Gastroesophageal sphincter (tissue), 3 donors: ENCODE results near the gene TCP11.

Experiments used
- EP300 ChIP-seq: sonication (generic); formaldehyde crosslinking; IDR thresholded peaks from one replicate; pipeline ENCODE4 v1.6.1; 2017; ENCODE audit warnings: antibody characterized with exemption, mild to moderate bottlenecking
- POLR2A ChIP-seq, 2 donors: fragments of 450-650 bp; IDR thresholded peaks; one replicate each; pipeline ENCODE4 v1.6.1; 2017; ENCODE audit warnings: antibody characterized with exemption in 2 of 2, mild to moderate bottlenecking in 2 of 2, moderate library complexity in 1 of 2
- POLR2AphosphoS5 ChIP-seq: sonication (generic); formaldehyde crosslinking; IDR thresholded peaks from one replicate; pipeline ENCODE4 v1.6.1; 2017; ENCODE audit warnings: antibody characterized with exemption
- TF ChIP-seq, protein P1 (sequence below), 4 experiments: fragments of 200-600 bp in 2 of 4; fragments of 450-650 bp in 2 of 4; sonication (generic) in 1 of 4; IDR thresholded peaks; one replicate each; pipeline ENCODE4 v1.5.1; 2017 to 2019; ENCODE audit warnings: antibody characterized with exemption in 4 of 4, mild to moderate bottlenecking in 2 of 4, moderate library complexity in 2 of 4

DNA sequence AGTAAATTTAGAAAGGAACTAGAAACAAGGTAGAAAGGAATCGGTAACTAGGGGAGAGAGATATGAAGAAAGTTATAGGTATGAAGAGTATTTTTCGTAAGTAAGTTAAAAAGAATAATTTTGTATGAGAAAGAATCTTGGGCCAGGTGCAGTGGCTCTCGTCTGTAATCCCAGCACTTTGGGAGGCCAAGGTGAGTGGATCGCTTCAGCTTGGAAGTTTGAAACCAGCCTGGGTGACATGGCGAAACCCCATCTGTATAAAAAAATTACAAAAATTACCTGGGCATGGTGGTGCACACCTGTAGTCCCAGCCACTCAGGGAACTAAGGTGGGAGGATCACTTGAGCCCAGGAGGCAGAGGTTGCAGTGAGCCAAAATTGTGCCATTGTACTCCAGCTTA lies 42.0 kb downstream of the TCP11 start:
- TF ChIP-seq, protein P1, sequence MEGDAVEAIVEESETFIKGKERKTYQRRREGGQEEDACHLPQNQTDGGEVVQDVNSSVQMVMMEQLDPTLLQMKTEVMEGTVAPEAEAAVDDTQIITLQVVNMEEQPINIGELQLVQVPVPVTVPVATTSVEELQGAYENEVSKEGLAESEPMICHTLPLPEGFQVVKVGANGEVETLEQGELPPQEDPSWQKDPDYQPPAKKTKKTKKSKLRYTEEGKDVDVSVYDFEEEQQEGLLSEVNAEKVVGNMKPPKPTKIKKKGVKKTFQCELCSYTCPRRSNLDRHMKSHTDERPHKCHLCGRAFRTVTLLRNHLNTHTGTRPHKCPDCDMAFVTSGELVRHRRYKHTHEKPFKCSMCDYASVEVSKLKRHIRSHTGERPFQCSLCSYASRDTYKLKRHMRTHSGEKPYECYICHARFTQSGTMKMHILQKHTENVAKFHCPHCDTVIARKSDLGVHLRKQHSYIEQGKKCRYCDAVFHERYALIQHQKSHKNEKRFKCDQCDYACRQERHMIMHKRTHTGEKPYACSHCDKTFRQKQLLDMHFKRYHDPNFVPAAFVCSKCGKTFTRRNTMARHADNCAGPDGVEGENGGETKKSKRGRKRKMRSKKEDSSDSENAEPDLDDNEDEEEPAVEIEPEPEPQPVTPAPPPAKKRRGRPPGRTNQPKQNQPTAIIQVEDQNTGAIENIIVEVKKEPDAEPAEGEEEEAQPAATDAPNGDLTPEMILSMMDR (IDR thresholded peaks at IDR 0.05) = no peak
- no peak for TF ChIP-seq POLR2A (IDR thresholded peaks at IDR 0.05)
- TF ChIP-seq EP300 = no peak
- TF ChIP-seq POLR2AphosphoS5 = no peak
